Kidney capillary endothelial cell (primary cell): Measurements from ENCODE around the gene TREML4.
"Not testable (repeated sequence)": the region's sequence is repeated elsewhere in the genome, so short reads cannot be mapped to it uniquely, and the experiment has no call there.

Experiments
- DNase-seq: peaks from one replicate; pipeline ENCODE4 v3.0.0-alpha.2; 2018; ENCODE audit warnings: low spot score

Gene TREML4, protein sequence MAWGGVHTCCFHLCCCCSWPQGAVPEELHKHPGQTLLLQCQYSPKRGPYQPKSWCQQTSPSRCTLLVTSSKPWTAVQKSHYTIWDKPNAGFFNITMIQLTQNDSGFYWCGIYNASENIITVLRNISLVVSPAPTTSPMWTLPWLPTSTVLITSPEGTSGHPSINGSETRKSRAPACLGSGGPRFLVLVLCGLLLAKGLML

DNA sequence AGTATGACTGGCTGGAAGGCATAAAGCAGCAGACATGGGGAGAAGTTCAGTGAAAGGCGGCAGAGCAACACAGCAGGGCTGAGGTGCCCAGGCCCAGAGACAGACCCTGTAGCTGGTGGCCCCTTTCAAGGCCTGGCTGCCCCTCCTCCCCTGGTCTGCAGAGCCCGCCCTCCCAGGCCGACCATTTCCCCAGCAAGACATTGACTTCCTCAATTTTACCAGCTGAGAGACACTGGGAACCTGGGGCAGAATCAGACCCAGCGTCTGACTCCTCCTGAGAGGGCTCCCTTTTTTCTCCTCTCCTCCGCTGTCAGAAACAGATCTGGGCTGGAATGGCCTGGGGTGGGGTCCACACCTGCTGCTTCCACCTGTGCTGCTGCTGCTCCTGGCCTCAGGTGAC lies at the start of gene TREML4:
Gene TREML4, plus strand, starts transcription at position 254 of the 400 bp plus-strand sequence. Its CDS starts 79 bp downstream, at position 333.
- no peak for DNase-seq

DNA sequence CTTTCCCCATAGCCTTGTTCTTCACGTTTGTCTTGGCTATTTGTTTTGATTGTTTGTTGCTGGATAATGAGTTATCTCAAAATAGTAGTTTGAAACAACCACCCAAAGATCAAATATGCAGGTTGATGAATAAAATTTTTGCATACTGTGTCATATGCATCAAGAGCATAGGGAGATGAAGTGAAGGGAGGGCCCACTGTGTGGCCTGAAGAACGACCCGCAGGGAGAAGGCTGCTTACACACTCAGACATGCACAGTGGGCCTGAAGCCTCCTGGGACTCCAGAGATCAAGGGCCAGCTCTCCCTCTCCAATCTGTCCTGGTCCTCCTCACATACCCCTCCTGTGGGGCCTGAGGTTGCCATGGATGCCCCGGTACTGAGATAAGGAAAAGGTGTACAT lies 49.0 kb upstream of the TREML4 start:
- no peak for DNase-seq

DNA sequence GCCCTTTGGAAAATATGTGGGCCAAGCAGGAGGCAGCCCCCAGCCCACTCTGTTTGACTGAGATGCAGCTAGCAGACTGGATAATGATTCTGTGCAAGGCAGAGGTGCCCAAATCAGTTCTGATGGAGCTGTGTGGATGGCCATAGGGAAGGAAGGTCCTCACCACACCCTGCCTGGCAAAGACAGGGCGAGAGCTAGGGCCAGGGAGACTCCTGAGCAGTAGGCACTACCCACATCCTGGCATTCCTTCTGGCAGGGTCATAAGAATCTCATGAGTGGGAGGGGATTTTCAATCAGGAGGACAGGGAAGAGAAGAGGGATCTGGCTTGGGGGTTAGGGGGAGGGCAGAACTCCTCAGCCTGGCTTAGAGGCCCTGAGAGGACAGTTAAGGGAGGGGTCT lies 46.6 kb upstream of the TREML4 start:
- DNase-seq: no peak

DNA sequence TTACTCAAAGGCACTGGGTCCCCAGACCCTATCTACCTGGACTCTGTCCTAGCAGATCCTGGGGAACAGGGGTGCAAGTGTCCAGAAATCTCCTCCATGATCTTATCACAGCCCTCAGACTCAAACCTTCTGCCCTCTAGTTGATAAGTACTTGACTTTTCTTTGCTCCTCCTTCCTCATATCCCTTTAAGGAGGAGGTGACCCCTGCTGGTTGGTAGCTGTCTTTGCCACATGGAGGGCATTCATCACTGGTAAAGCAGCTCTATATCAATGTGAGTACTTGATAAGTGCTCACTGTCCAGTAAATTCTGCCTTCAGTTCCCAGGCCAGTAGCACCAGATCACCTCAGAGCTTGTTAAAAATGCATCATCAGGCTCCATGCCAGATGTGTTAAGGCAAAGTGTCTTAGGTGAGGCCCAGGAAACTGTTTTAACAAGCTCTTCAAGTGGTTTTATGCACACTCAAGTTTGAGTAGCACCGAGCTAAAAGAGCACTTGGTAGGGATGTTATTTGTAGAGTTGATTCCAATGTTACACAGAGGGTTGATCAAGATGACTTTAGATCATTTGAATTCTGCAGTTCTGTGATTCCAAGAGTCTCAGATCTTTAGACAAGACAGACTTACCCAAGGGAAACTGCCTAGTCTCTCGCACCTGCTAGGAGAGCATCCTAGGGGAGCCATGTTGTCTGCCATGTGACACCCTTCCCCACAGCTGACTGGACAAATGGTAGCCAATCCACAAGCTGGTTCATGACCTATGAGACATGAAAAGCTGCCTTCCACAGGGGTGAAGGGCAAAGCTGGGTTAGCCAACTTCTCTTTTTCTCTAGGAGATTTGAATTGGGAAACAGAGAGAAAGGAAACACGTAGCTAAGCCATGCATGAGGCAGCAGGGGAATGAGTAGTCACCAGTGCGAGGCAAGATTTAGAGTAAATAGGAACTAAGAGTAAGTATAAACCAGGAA lies 45.8 kb upstream of the TREML4 start:
- DNase-seq: peak; percentile 58

DNA sequence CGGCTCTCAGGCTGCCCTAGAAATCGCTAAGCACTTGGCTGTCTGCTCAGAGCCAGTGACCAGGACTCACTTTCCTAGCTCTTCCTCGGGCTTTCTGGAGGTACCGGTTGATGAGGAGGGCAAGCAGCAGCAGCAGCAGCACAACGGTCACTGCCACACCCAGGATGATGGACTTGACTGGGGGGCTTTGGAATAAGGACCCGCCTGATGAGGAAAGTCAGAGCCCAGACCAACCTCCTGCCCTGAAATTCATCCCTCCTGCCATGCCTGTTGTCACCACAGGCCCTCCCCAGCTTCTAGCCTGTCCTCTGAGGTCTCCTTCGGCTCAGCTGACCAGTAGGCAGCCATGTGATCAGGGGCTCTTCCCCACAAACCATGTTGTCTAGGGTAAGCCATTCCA lies 43.4 kb upstream of the TREML4 start:
- no peak for DNase-seq

DNA sequence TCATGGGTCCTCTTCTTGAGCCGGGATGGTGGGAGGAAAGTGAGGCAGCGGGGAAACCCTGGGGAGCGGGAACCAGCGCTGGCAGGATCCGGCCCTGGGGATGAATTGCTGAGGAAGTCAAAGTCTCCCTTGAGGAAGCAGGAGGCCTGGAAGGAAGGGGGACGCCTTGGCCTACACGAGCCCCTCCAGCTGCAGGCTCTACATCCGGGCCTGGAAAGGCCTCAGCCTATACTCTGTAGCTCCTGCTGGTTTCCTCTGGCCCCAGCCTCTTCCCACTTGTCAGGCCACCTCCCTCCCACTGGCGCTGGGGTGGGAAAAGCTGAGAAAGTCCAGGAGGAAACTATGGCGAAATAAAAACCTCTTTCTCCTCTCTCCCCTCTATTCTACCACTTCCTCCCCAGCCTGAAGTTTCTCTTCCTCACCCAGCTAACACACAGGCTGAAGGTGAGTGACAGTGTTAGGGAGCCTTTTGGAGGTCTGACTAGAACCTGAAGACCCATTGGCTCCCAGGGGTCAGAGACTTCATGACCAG lies 42.1 kb upstream of the TREML4 start:
- no peak for DNase-seq

DNA sequence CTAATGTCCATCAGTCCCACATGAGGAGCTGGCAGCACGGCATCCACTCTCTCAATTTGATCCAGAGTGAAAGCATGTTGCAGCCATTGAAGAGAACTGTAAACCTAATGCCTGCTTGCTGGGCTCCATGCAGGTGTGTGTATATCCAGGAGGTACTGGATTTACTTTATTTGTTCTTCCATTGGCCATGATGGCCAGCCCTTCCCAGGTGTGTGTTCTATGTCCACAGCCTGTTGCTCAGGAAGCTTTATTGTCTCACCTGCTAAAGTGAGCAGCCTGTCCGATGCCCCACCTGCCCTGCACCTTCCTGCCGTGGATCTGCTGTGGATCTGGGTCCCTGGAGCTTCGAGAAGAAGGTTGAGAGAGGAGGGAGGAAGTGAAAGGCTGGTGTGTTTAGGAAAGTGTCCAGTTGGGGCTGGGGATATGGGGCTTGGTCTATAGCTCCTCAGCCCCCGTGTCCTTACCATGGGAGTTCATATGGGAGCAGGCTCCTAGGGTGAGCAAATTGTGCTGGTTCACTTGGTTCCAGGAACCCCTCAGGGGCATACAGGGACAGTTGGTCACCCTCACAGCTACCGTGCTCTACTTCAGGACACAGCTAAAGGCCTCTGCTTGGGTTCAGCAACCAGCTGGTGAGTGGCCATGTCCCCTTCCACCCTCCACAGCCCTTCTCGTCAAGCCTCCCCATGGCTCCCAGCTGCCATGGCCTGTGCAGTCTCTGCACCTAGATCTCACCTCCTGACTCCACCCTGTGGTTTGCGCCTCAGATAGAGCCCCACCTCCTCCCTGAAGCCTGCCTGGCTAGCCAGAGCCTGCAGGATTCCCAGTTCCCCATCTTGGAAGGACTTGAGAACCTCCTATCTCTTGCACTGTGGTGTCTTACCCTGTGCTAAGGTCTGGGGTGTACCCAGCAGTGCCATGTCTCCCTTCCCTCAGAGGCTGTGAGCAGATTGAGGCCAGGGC lies 39.9 kb upstream of the TREML4 start:
- DNase-seq: no peak

DNA sequence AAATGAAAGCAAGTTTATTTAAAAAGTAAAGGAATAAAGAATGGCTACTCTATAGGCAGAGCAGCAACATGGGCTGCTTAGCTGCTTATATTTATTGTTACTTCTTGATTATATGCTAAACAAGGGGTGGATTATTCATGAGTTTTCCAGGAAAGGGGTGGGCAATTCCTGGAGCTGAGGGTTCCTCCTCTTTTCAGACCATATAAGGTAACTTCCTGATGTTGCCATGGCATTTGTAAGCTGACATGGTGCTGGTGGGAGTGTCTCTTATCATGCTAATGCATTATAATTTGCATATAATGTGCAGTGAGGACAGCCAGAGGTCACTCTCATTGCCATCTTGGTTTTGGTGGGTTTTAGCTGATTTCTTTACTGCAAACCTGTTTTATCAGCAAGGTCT lies 39.1 kb upstream of the TREML4 start:
- not testable (repeated sequence) for DNase-seq

DNA sequence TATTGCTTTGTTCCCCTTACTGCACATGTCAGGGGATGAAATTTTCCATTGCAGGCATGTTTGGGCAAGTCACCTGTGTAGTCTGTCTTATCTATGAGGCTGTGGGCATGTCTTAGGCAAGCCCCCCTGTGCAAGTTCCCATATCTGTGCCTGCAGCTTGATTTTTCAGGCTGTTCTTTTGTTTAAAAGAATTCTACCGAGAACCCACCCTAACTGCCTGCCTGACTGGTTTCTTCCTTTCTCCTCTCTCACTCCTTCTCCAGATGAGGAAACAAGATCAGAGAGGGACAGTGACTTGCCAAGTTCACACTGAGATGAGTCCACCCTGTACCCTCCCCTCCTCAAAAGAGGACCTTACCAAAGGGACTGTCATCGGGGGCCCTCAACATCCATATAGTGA lies 38.2 kb upstream of the TREML4 start:
- no peak for DNase-seq

DNA sequence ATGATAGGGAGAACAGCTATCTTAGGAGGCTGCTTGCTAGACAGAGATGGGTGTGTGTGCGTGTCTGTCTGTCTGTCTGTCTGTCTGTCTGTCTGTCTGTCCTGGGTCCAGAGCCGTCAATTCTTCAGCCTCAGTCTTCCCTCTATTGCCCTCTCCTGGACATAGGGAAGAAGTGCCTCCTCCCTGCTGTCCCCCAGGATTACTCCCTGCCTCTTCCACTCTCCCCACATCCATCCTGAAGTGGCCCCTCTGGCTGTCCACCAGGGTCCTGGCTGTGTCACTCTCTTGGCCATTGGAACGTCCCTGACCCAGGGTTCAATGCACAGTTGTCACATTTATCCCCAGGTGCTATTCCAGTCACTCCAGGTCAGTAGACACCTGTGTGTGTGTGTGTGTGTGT lies 37.4 kb upstream of the TREML4 start:
- no peak for DNase-seq

DNA sequence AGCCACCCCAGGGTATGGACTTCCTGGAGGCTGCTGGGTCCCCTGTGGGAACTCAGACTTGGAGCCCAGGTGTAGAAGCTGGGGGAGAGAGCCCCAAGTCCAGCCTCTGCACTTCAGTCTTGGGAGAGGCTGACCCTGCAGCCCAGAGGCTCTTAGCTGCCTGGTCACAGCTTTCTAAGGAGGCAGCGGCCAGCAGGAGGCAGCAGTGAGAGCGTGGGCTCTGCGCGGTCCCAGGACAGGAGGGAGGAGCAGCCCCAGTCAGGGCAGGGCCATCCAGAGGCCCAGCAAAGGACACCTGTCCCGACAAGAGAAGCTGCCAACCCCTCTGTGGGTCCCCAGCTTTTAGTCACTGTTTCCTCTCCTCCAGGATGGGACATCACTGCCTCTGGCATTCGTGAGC lies 36.6 kb upstream of the TREML4 start:
- DNase-seq: peak; percentile 12

DNA sequence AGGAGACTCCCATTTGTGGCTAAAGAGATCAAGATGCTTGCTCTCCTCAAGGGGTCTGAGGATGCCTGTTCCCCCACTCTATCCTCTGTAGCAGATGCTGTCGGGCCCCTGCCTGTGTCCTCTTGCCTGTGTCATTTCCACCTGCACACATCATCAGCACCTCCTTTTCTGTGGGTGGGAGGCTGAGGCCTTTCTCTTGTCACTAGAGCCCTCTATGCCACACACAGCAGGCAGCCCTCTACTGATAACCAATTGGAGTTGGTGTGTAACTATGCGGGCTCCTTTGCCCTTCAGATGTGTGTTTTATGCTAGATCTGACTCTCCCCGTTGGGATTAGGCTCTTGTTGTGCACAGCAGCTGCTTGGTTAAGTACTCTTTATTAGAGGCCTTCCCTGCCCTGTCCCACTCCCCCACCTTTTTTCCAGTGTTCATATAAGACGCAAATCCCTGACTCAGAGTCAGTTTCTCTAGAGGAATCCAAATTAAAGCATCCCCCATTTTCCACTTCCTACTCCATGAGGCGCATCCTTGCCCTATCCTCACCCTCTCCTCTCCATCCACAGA lies 34.9 kb upstream of the TREML4 start:
- no peak for DNase-seq

DNA sequence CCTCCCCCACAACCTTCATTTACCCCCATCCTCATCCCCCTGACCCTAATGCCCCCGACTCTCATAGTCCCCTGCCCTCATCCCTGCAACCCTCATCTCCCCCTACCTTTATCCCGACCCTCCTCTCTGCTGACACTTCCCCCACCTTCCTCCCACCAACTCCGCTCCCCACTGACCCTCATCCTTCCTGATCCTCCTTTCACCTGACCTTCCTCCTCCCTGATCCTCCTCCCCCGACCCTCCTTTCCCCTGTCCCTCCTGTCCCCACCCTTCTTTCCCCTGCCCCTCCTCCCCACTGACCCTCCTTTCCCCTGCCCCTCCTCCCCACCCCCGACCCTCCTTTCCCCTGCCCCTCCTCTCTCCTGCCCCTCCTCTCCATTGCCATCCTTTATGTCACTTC lies 34.3 kb upstream of the TREML4 start:
- DNase-seq: no peak

DNA sequence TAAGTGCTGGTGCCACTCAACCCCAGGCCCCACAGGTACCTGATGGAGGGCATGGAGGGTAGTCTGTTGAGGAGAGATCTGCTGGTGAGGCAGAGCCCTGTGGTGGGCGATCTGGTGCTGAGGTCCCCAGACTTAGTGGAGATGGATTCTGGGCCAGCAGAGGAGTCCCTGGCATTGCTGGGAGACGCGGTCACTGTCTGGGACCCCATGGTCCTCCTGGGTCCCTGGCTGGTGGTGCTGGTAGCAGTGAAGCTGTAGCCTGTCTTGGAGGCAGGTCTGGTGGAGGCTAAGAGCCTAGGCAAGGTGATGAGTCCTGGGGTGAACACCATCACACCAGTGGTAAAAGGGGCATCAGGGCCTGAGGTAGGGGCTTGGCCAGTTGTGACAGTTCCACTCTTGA lies 33.8 kb upstream of the TREML4 start:
- DNase-seq: no peak

DNA sequence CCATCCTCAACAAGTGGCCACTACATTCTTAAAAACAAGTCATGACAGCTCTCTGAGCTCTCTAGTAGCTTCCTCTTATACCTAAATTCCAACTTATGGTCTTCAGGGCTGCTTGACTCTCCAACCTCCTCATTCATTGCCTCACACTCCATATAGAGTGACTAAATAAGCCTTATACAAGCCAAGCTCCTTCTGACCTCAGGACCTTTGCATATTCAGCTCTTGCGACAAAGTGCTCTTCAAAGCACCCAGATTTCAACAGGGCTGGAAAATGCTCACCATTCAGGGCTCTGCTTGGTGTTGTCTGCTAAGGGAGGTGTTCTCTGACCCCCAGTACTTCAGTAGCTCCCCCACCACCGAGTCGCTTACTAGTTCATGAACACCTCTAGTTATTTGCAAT lies 30.9 kb upstream of the TREML4 start:
- no peak for DNase-seq

DNA sequence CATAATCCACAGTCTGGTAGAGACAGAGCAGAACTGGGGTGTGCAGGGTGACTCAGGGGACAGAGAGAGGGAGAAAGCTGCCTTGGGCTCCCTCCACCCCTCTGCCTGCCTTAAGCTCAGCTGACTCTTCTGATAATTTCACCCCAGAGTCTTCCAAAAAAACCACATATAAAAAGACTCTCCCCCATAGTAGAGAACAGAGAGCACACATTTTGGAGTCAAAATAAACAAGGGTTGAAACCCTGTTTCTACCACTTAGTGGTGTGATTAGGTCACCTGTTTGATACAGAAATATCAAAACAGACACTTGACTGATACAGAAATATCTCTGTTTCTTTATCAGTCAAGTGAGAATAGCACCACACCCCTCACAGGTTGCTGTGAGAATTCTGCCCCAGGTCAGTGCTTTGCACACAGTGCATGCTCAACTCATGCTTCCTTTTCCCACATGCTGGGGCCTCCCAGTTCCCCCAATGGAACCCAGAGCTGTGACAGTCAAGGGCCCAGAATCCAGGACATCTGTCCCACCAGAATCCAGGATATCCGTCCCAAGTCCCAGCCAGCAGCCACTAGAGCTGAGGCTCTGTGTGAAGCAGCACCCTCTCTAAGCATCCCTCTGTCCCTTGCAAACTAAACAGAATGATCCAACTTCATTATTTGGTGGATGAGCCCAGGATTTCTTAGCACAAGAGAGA lies 28.4 kb upstream of the TREML4 start:
- no peak for DNase-seq

DNA sequence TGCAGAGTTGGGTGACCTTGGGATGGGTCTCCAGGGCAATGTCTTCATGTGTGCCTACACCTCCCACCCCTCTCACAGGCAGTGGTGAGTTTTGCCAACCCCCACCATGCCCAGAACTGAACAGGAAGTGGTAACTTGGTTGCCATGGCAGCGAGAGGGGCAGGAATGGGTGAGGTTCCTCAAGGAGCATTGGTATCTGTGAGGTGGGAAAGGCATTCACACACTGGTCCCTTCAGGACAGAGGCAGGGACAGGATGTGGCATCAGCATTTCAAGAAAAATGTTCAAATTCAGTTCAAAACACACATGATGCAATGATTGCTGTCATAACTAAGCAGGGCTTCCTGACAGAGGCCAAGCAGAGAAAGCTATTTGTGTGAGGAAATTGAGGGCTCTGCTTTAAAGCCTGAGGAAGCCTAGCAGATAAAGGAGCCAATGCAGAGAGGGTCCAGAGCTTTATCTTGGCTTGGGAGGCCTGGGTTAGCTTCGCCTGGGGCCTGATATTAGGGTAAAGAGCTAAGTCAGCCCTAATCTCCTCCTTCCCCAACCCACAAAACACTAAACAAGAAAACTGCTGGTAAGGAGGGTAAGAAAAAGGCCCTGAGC lies 27.8 kb upstream of the TREML4 start:
- no peak for DNase-seq

DNA sequence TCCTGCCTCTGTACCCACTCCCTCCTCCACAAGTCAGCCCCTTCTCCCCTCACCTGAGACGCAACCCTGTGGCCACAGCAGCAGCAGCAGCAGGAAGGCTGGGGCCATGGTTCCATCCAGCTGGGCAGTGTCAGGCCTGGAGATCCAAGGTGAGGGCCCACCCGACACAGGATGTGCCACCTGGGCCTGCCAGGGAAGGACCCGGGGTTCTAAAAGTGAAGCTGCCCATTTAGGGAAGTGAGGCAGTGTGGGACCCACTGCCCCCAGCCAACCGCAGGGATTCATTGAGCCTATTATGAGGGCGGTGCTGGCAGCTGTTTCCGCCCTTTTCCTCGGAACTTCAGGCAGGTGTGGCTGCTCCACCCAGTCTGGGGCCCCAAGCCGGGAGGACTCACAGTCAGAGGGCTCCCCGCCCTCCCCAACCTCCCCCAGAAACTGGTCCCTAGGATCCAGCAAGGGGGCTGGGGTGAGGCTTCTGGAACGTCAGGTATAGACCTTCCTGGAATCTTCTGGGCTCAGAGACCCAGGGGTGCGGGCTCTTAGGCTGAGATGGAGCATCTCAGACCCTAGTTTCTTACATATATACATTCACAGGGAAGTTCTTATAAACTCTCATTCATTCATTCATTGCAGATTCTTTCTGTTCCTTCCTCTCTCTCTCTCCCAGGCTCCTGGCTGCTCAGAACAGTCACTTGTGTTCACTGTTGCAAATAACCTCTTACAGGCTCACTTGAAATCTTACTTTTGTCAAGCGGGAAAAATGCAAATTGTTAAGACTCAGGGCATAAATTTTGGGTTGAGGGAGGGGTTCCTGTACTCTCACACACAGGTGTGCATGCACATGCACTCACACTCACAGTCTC lies 27.0 kb upstream of the TREML4 start, which contains the start of gene TREML2:
Gene TREML2, minus strand, starts transcription at position 249 of the 863 bp plus-strand sequence. Its CDS starts 141 bp downstream, at position 108.
- no peak for DNase-seq

DNA sequence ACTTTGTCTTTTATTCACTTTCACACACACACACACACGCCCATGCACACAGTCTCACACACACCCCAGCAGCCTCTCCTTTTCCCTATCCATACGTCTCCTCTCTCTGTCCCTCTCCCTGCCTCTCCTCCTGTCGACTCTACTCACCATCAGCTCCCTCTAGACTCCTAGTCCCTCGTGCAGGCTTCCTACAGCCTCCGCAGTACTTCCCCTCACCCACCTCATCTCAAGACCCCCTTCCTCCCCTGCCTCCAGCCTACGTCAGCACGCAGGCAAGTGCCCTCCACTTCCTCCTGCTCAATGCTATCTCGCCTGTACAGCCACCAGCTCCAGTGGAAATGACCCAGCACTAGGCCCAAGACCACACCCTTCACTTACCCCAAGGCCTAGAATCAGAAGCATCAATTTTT lies 26.4 kb upstream of the TREML4 start:
- no peak for DNase-seq

DNA sequence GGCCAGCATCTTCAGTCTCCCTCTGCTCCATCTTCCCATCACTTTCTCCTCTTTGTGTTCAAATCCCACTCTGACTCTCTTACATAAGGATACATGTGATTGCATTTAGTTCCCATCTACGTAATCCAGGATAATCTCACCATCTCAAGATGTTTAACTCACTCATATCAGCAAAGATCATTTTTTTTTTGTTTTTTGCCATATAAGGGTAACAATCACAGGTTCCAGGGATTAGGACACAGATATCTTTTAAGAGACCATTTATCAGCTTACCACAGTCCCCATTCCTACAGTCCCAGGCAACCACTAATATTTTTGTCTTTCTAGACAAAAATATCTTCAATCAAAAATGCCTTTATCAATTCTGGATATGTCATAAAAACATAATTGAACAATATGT lies 24.0 kb upstream of the TREML4 start:
- DNase-seq: no peak
